HEK293 (cell line): ENCODE data around the gene NDC1.

Experiments used
- CTCF ChIA-PET: fragments of 350-600 bp; formaldehyde crosslinking; extraction: SDS; loops from one replicate; lab custom pipeline; 2021; ENCODE audit warnings: antibody characterized with exemption; lab: Yijun Ruan, JAX
- POLR2A ChIA-PET: fragments of 300-600 bp; formaldehyde crosslinking; extraction: SDS; loops from one replicate; lab custom pipeline; 2020; ENCODE audit warnings: antibody characterized with exemption, inconsistent platforms; lab: Yijun Ruan, JAX
- H3K27ac ChIP-seq: fragments of 200-500 bp; sonication (Bioruptor generic); 2 replicates; pipeline ENCODE4 v1.5.1; 2014; ENCODE audit warnings: low read depth, low read length, control low read depth, inconsistent platforms; ENCODE audit errors: extremely low read depth
- H3K36me3 ChIP-seq, 2 experiments: fragments of 200-500 bp in 1 of 2; sonication (Bioruptor generic) in 1 of 2; 1 replicate in 1 of 2; 2 replicates in 1 of 2; pipeline ENCODE4 v1.5.1; 2014 to 2017; ENCODE audit warnings: inconsistent platforms in 2 of 2, low read length in 2 of 2; ENCODE audit not compliant: control insufficient read depth in 2 of 2, insufficient read depth in 1 of 2
- H3K4me1 ChIP-seq: fragments of 200-500 bp; sonication (Bioruptor generic); 2 replicates; pipeline ENCODE4 v1.5.1; 2014; ENCODE audit warnings: mild to moderate bottlenecking, low read length, inconsistent platforms; ENCODE audit not compliant: control insufficient read depth, insufficient read depth
- H3K4me3 ChIP-seq: 2 replicates; pipeline ENCODE4 v1.5.1; 2011; ENCODE audit warnings: low read depth, mild to moderate bottlenecking, control low read depth, low read length, moderate library complexity
- H3K9me3 ChIP-seq: fragments of 200-500 bp; sonication (Bioruptor generic); 2 replicates; pipeline ENCODE4 v1.5.1; 2014; ENCODE audit warnings: low read depth, low read length, inconsistent platforms; ENCODE audit not compliant: control insufficient read depth, insufficient read depth
- AEBP2 ChIP-seq: fragments of 450-650 bp; formaldehyde crosslinking; IDR thresholded peaks from 2 replicates; pipeline ENCODE4 v1.5.1; 2016; ENCODE audit warnings: missing biosample characterization, missing genetic modification characterization, borderline replicate concordance
- MYNN ChIP-seq: fragments of 450-650 bp; formaldehyde crosslinking; IDR thresholded peaks from 2 replicates; pipeline ENCODE4 v1.5.1; 2016; ENCODE audit warnings: missing biosample characterization, missing genetic modification characterization, borderline replicate concordance
- PRDM1 ChIP-seq: fragments of 450-650 bp; formaldehyde crosslinking; IDR thresholded peaks from 2 replicates; pipeline ENCODE4; 2016; ENCODE audit warnings: missing biosample characterization, missing genetic modification characterization
- REST ChIP-seq: fragments of 450-650 bp; formaldehyde crosslinking; IDR thresholded peaks from 2 replicates; pipeline ENCODE4 v1.5.1; 2016; ENCODE audit warnings: missing biosample characterization, missing genetic modification characterization
- SALL2 ChIP-seq: fragments of 450-650 bp; formaldehyde crosslinking; IDR thresholded peaks from 2 replicates; pipeline ENCODE4 v1.5.0; 2017; ENCODE audit warnings: missing biosample characterization, mild to moderate bottlenecking, missing genetic modification characterization, borderline replicate concordance
- SP7 ChIP-seq: fragments of 450-650 bp; formaldehyde crosslinking; IDR thresholded peaks from 2 replicates; pipeline ENCODE4 v1.5.1; 2016; ENCODE audit warnings: missing biosample characterization, missing genetic modification characterization
- ZFHX2 ChIP-seq: fragments of 450-650 bp; formaldehyde crosslinking; conservative IDR thresholded peaks from 2 replicates; pipeline ENCODE4 v1.5.1; 2016; ENCODE audit warnings: missing biosample characterization, missing genetic modification characterization
- ZNF114 ChIP-seq: fragments of 450-650 bp; formaldehyde crosslinking; IDR thresholded peaks from 2 replicates; pipeline ENCODE4 v1.5.0; 2017; ENCODE audit warnings: missing biosample characterization, missing genetic modification characterization
- ZNF146 ChIP-seq: fragments of 450-650 bp; formaldehyde crosslinking; IDR thresholded peaks from 2 replicates; pipeline ENCODE4 v1.5.1; 2016; ENCODE audit warnings: missing biosample characterization, missing genetic modification characterization
- ZNF155 ChIP-seq: fragments of 450-650 bp; formaldehyde crosslinking; IDR thresholded peaks from 2 replicates; pipeline ENCODE4 v1.5.1; 2016; ENCODE audit warnings: missing biosample characterization, missing genetic modification characterization
- ZNF211 ChIP-seq: fragments of 450-650 bp; formaldehyde crosslinking; IDR thresholded peaks from 2 replicates; pipeline ENCODE4 v1.5.1; 2016; ENCODE audit warnings: low read depth, missing biosample characterization, missing genetic modification characterization
- ZNF214 ChIP-seq: fragments of 450-650 bp; formaldehyde crosslinking; IDR thresholded peaks from 2 replicates; pipeline ENCODE4 v1.5.1; 2017; ENCODE audit warnings: missing biosample characterization, mild to moderate bottlenecking, missing genetic modification characterization, borderline replicate concordance
- ZNF24 ChIP-seq: fragments of 450-650 bp; formaldehyde crosslinking; IDR thresholded peaks from 2 replicates; pipeline ENCODE4 v1.5.1; 2016; ENCODE audit warnings: missing biosample characterization, missing genetic modification characterization
- ZNF280D ChIP-seq: fragments of 450-650 bp; formaldehyde crosslinking; IDR thresholded peaks from 2 replicates; pipeline ENCODE4 v1.5.1; 2016; ENCODE audit warnings: missing biosample characterization, missing genetic modification characterization
- ZNF366 ChIP-seq: fragments of 450-650 bp; formaldehyde crosslinking; conservative IDR thresholded peaks from 2 replicates; pipeline ENCODE4 v1.5.1; 2016; ENCODE audit warnings: missing biosample characterization, missing genetic modification characterization
- ZNF37A ChIP-seq: fragments of 450-650 bp; IDR thresholded peaks from 2 replicates; pipeline ENCODE4 v1.5.1; 2018; ENCODE audit warnings: missing biosample characterization, missing genetic modification characterization
- ZNF391 ChIP-seq: fragments of 450-650 bp; formaldehyde crosslinking; IDR thresholded peaks from 2 replicates; pipeline ENCODE4 v1.5.1; 2016; ENCODE audit warnings: low read depth, missing biosample characterization, missing genetic modification characterization, borderline replicate concordance
- ZNF426 ChIP-seq: fragments of 450-650 bp; formaldehyde crosslinking; IDR thresholded peaks from 2 replicates; pipeline ENCODE4 v1.5.1; 2017; ENCODE audit warnings: missing biosample characterization, missing genetic modification characterization, mild to moderate bottlenecking, inconsistent platforms, moderate library complexity
- ZNF521 ChIP-seq: fragments of 450-650 bp; formaldehyde crosslinking; IDR thresholded peaks from 2 replicates; pipeline ENCODE4 v1.5.1; 2017; ENCODE audit warnings: missing biosample characterization, mild to moderate bottlenecking, missing genetic modification characterization
- ZNF530 ChIP-seq: fragments of 450-650 bp; formaldehyde crosslinking; IDR thresholded peaks from 2 replicates; pipeline ENCODE4 v1.5.1; 2016; ENCODE audit warnings: low read depth, missing biosample characterization, missing genetic modification characterization
- ZNF654 ChIP-seq: fragments of 450-650 bp; formaldehyde crosslinking; IDR thresholded peaks from 2 replicates; pipeline ENCODE4 v1.5.1; 2016; ENCODE audit warnings: low read depth, missing biosample characterization, missing genetic modification characterization
- ZNF660 ChIP-seq: fragments of 450-650 bp; IDR thresholded peaks from 2 replicates; pipeline ENCODE4 v1.5.1; 2018; ENCODE audit warnings: missing biosample characterization, mild to moderate bottlenecking, missing genetic modification characterization
- ZNF670 ChIP-seq: fragments of 450-650 bp; formaldehyde crosslinking; IDR thresholded peaks from 2 replicates; pipeline ENCODE4 v1.5.1; 2016; ENCODE audit warnings: missing biosample characterization, missing genetic modification characterization, low read depth
- ZNF830 ChIP-seq: fragments of 450-650 bp; IDR thresholded peaks from 2 replicates; pipeline ENCODE4 v1.5.0; 2018; ENCODE audit warnings: missing biosample characterization, missing genetic modification characterization, low read depth, mild to moderate bottlenecking, moderate library complexity
- ZSCAN16 ChIP-seq: fragments of 450-650 bp; formaldehyde crosslinking; IDR thresholded peaks from 2 replicates; pipeline ENCODE4 v1.5.1; 2016; ENCODE audit warnings: missing biosample characterization, missing genetic modification characterization
- TF ChIP-seq, protein P1 (sequence below): fragments of 450-650 bp; formaldehyde crosslinking; IDR thresholded peaks from 2 replicates; pipeline ENCODE4 v1.5.1; 2016; ENCODE audit warnings: missing biosample characterization, missing genetic modification characterization

NDC1 gene

DNA sequence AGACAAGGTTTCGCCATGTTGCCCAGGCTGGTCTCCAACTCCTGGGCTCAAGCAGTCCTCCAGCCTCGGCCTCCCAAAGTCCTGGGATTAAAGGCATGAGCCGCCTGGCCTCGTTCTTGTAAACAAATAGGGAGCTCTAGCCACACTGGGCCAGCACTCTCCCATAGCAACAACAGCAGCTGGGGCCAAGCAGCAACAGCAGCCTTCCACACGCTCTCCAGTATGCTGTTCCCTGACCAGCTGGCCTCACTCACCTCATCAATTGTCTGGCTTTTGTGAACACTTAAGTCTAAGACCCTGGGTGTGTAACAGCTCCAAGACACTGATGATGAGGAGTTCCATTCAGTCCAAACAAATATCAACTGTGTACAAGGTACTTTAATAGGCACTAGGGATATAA, 82.2 kb downstream of the NDC1 start:
- no peak for TF ChIP-seq ZNF114
- no peak for TF ChIP-seq ZNF521 (tag by site-specific recombination)
- TF ChIP-seq, protein P1, sequence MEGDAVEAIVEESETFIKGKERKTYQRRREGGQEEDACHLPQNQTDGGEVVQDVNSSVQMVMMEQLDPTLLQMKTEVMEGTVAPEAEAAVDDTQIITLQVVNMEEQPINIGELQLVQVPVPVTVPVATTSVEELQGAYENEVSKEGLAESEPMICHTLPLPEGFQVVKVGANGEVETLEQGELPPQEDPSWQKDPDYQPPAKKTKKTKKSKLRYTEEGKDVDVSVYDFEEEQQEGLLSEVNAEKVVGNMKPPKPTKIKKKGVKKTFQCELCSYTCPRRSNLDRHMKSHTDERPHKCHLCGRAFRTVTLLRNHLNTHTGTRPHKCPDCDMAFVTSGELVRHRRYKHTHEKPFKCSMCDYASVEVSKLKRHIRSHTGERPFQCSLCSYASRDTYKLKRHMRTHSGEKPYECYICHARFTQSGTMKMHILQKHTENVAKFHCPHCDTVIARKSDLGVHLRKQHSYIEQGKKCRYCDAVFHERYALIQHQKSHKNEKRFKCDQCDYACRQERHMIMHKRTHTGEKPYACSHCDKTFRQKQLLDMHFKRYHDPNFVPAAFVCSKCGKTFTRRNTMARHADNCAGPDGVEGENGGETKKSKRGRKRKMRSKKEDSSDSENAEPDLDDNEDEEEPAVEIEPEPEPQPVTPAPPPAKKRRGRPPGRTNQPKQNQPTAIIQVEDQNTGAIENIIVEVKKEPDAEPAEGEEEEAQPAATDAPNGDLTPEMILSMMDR (tag by site-specific recombination), result no peak
- TF ChIP-seq ZNF670, result no peak
- no peak for TF ChIP-seq ZNF280D
- TF ChIP-seq SP7 (tag by site-specific recombination), result no peak
- no peak for TF ChIP-seq ZNF155 (tag by site-specific recombination)
- no peak for TF ChIP-seq ZSCAN16
- no peak for TF ChIP-seq ZNF426 (tag by site-specific recombination)
- TF ChIP-seq ZNF24 (tag by site-specific recombination), result no peak
- no peak for TF ChIP-seq ZNF830 (tag by site-specific recombination)
- TF ChIP-seq SALL2 (tag by site-specific recombination), result no peak
- TF ChIP-seq ZNF211 (tag by site-specific recombination), result no peak
- no peak for TF ChIP-seq ZNF391
- TF ChIP-seq PRDM1 (tag by site-specific recombination), result no peak
- TF ChIP-seq MYNN (tag by site-specific recombination), result no peak
- no peak for TF ChIP-seq ZNF146 (tag by site-specific recombination)
- no peak for TF ChIP-seq ZNF530 (tag by site-specific recombination)
- POLR2A ChIA-PET, result interaction anchor here (0.6 kb wide), 1 partner anchor 530 kb away, joined by 4 read pairs; no protein-coding TSS in a partner anchor
- Histone ChIP-seq H3K9me3 (no peaks in the 10 kb centered on the region), H3K4me1 (no peaks in the 10 kb centered on the region), H3K36me3 (no peaks in the 10 kb centered on the region), H3K4me3 (no peak overlapping the region), H3K27ac (no peak overlapping the region)
- CTCF ChIA-PET, result interaction anchor here (0.9 to 1.8 kb wide), 6 partner anchors 10 to 312 kb away, joined by 3 to 7 read pairs (median 6); no protein-coding TSS in a partner anchor

DNA sequence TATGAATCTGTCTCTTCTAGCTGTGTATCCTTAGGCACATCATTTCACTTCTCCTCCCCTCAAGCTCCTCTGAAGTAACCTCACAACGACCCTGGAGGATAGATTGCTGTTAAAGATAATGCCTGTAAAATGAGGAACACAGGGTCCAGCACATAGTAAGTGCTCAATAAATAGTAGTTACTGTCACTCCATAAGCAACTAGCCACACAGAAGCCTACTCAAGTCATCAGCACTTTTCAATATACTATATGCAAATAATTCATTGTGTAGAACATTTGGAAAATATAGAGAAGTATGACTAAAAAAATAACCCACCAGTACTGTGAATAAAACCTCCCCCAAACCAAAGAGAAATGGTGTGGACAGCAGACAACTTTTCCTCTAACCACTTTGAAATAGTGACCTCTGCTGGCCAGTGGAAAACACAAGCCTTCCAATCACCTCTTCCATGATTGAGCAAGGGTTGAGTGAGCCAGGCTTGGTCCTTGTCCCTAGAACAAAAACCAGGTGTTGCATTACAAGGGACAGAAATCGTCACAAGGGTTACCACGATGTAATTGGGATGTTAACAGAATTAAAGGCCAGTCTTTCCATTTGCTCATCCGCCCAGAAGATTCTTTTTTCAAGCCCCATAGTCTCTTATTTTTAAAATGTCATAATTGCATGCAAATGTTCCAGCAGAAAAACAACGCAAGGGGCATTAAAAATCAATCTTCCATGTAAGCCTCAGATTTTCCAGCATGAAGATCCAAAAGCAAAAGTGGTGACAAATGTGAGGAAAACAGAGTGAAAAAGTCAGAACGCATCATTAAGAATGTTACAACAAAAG, 83.4 kb downstream of the NDC1 start:
- CTCF ChIA-PET, result interaction anchor here (0.6 to 2.5 kb wide), 31 partner anchors 8 to 477 kb away, joined by 3 to 26 read pairs (median 5); no protein-coding TSS in a partner anchor
- POLR2A ChIA-PET, result no interaction called here
- no peak overlapping the region for H3K4me3 ChIP-seq
- H3K27ac ChIP-seq, result no peak overlapping the region
- H3K4me1 ChIP-seq, result no peaks in the 10 kb centered on the region
- no peaks in the 10 kb centered on the region for H3K36me3 ChIP-seq
- no peaks in the 10 kb centered on the region for H3K9me3 ChIP-seq
- TF ChIP-seq ZFHX2 (tag by site-specific recombination) (no peak), ZNF654 (tag by site-specific recombination) (peak; percentile 83), ZNF660 (tag by site-specific recombination) (0 out of 2 replicates have a peak, but pooled peaks have one; percentile 46), REST (tag by site-specific recombination) (0 out of 2 replicates have a peak, but pooled peaks have one; percentile 52), ZNF366 (tag by site-specific recombination) (no peak), AEBP2 (no peak), ZNF37A (no peak), ZNF214 (no peak)
